Measurements from ENCODE around the gene DCAF10.
A peak's percentile ranks its signal among the peaks of the same experiment; 100 is the strongest.
"Not testable (repeated sequence)": the region's sequence is repeated elsewhere in the genome, so short reads cannot be mapped to it uniquely, and the experiment has no call there.

The DCAF10 gene

GRCh38 chr9:37800631-37801286 lies at the start of gene DCAF10:
Gene DCAF10 (plus strand): TSS chr9:37800797. CDS start chr9:37800867, 70 bp downstream.
- peak; percentile 84 for DNase-seq (ENCODE audit: low read depth)
- peak within 1 kb of the TSS; percentile 95 for H3K4me3 ChIP-seq (replicated peaks; ENCODE audit: low read depth, low read length)
- no peak for TF ChIP-seq CTCF (IDR thresholded peaks at IDR 0.05; ENCODE audit: low read length, missing control alignments)

GRCh38 chr9:37751186-37751585 lies 49.4 kb upstream of the DCAF10 start:
- no peak for TF ChIP-seq CTCF (IDR thresholded peaks at IDR 0.05; ENCODE audit: low read length, missing control alignments)
- H3K4me3 ChIP-seq (replicated peaks; ENCODE audit: low read depth, low read length), result no peak overlapping the region
- no peak for DNase-seq (ENCODE audit: low read depth)

GRCh38 chr9:37751704-37752103 lies 48.9 kb upstream of the DCAF10 start:
- not testable (repeated sequence) for H3K4me3 ChIP-seq (replicated peaks; ENCODE audit: low read depth, low read length); DNase-seq (ENCODE audit: low read depth)

GRCh38 chr9:37752112-37752511 lies 48.5 kb upstream of the DCAF10 start:
- not testable (repeated sequence) for H3K4me3 ChIP-seq (replicated peaks; ENCODE audit: low read depth, low read length); DNase-seq (ENCODE audit: low read depth)

GRCh38 chr9:37752642-37753488 lies 47.7 kb upstream of the DCAF10 start:
- TF ChIP-seq CTCF (IDR thresholded peaks at IDR 0.05; ENCODE audit: low read length, missing control alignments), result no peak
- peak overlapping the region; percentile 84 for H3K4me3 ChIP-seq (replicated peaks; ENCODE audit: low read depth, low read length)
- DNase-seq (ENCODE audit: low read depth), result no peak

- peak; percentile 75 for DNase-seq (ENCODE audit: low read depth)
- no peak for TF ChIP-seq CTCF (IDR thresholded peaks at IDR 0.05; ENCODE audit: low read length, missing control alignments)
- peak within 1 kb of the TSS; percentile 84 for H3K4me3 ChIP-seq (replicated peaks; ENCODE audit: low read depth, low read length)
These were observed 47.0 kb upstream of the DCAF10 start, which contains the start of gene TRMT10B for GRCh38 chr9:37753489-37754190. Gene TRMT10B (plus strand): TSS chr9:37753805. CDS start chr9:37761932, 8,127 bp downstream.

- no peak for DNase-seq (ENCODE audit: low read depth)
- no peak overlapping the region for H3K4me3 ChIP-seq (replicated peaks; ENCODE audit: low read depth, low read length)
- TF ChIP-seq CTCF (IDR thresholded peaks at IDR 0.05; ENCODE audit: low read length, missing control alignments), result no peak
These were observed 41.9 kb upstream of the DCAF10 start for GRCh38 chr9:37758747-37759146.
